Type B pancreatic cell (in vitro differentiated cells): ENCODE data around the gene METTL14. TPM values are rescaled to one million over a fixed set of nuclear protein-coding genes. Genes with fewer than 3 reads are reported as not detected.

Experiments used
- DNase-seq: peaks from one replicate; pipeline ENCODE4 v3.0.0; 2021; ENCODE audit warnings: mixed read lengths; ENCODE audit not compliant: unreplicated experiment; ENCODE audit errors: extremely low spot score
- H3K27ac Mint-ChIP-seq: 2 replicates; pipeline ENCODE4 v1.8.0; 2021; ENCODE audit warnings: mild to moderate bottlenecking, mixed read lengths
- H3K27me3 Mint-ChIP-seq: 2 replicates; pipeline ENCODE4 v1.8.0; 2021; ENCODE audit warnings: mixed read lengths
- H3K36me3 Mint-ChIP-seq: 2 replicates; pipeline ENCODE4 v1.8.0; 2021; ENCODE audit warnings: mixed read lengths
- H3K4me1 Mint-ChIP-seq: one replicate; pipeline ENCODE4 v1.8.0; 2021; ENCODE audit warnings: mixed read lengths; ENCODE audit not compliant: unreplicated experiment
- H3K4me3 Mint-ChIP-seq: 2 replicates; pipeline ENCODE4 v1.8.0; 2021; ENCODE audit warnings: mild to moderate bottlenecking, mixed read lengths
- H3K9me3 Mint-ChIP-seq: 2 replicates; pipeline ENCODE4 v1.8.0; 2021; ENCODE audit warnings: mixed read lengths
- total RNA-seq: library from RNA; stranded (reverse); gene quantifications from 2 replicates; pipeline ENCODE4 v1.2.1, GENCODE V29; 2021; ENCODE audit warnings: low replicate concordance
- TF ChIP-seq, protein P1 (sequence below): fragments of 200-600 bp; sonication (generic); conservative IDR thresholded peaks from 2 replicates; pipeline ENCODE4 v1.5.0; 2021; ENCODE audit warnings: antibody characterized with exemption, mild to moderate bottlenecking

The METTL14 gene
- total RNA-seq, 1 donor from 2014 or later = 48.2 TPM

DNA sequence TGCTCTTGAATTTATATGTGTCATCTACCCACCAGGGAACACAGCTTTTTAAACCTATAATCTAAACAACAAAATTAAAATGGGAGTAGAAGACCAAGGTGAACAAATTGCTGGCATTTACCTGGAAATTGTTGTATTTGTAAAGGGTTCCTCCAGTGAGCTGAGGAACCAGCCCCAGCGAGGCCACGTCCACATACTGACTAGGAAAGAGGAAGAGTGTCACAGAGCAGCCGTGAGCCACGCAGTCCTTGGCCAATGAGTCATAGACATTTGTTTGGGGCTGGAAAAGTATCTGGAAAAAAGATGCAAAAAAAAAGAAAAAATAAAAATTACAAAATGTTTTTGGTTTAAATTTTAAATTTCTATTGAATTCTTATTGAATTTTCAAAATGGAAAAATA is 58.7 kb downstream of the METTL14 start:
- peaks cover 11% of the 10 kb centered on the region for H3K36me3 Mint-ChIP-seq
- TF ChIP-seq, protein P1, sequence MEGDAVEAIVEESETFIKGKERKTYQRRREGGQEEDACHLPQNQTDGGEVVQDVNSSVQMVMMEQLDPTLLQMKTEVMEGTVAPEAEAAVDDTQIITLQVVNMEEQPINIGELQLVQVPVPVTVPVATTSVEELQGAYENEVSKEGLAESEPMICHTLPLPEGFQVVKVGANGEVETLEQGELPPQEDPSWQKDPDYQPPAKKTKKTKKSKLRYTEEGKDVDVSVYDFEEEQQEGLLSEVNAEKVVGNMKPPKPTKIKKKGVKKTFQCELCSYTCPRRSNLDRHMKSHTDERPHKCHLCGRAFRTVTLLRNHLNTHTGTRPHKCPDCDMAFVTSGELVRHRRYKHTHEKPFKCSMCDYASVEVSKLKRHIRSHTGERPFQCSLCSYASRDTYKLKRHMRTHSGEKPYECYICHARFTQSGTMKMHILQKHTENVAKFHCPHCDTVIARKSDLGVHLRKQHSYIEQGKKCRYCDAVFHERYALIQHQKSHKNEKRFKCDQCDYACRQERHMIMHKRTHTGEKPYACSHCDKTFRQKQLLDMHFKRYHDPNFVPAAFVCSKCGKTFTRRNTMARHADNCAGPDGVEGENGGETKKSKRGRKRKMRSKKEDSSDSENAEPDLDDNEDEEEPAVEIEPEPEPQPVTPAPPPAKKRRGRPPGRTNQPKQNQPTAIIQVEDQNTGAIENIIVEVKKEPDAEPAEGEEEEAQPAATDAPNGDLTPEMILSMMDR = no peak
- H3K4me3 Mint-ChIP-seq = no peak overlapping the region
- H3K4me1 Mint-ChIP-seq = peaks cover 16% of the 10 kb centered on the region
- H3K27ac Mint-ChIP-seq = no peak overlapping the region
- no peaks in the 10 kb centered on the region for H3K27me3 Mint-ChIP-seq
- DNase-seq = no peak
- no peaks in the 10 kb centered on the region for H3K9me3 Mint-ChIP-seq

GRCh38 chr4:118745357-118745756 is 60.2 kb downstream of the METTL14 start:
- DNase-seq = no peak
- H3K27ac Mint-ChIP-seq = no peak overlapping the region
- H3K9me3 Mint-ChIP-seq = no peaks in the 10 kb centered on the region
- H3K27me3 Mint-ChIP-seq = no peaks in the 10 kb centered on the region
- peaks cover 13% of the 10 kb centered on the region for H3K36me3 Mint-ChIP-seq
- TF ChIP-seq, protein P1 = no peak
- peaks cover 16% of the 10 kb centered on the region for H3K4me1 Mint-ChIP-seq
- no peak overlapping the region for H3K4me3 Mint-ChIP-seq

- TF ChIP-seq, protein P1 = no peak
- Mint-ChIP-seq H3K4me1 (peaks cover 15% of the 10 kb centered on the region), H3K27me3 (no peaks in the 10 kb centered on the region), H3K4me3 (no peak overlapping the region), H3K9me3 (no peaks in the 10 kb centered on the region), H3K27ac (no peak overlapping the region), H3K36me3 (peaks cover 12% of the 10 kb centered on the region)
- DNase-seq = no peak
Measured at GRCh38 chr4:118746251-118746919, 61.2 kb downstream of the METTL14 start.

- Mint-ChIP-seq H3K27me3 (no peaks in the 10 kb centered on the region), H3K4me1 (peaks cover 12% of the 10 kb centered on the region), H3K27ac (no peak overlapping the region), H3K4me3 (no peak overlapping the region), H3K36me3 (peaks cover 24% of the 10 kb centered on the region), H3K9me3 (no peaks in the 10 kb centered on the region)
- TF ChIP-seq, protein P1 = no peak
- no peak for DNase-seq
Measured at GRCh38 chr4:118749347-118749988, 64.3 kb downstream of the METTL14 start.

DNA sequence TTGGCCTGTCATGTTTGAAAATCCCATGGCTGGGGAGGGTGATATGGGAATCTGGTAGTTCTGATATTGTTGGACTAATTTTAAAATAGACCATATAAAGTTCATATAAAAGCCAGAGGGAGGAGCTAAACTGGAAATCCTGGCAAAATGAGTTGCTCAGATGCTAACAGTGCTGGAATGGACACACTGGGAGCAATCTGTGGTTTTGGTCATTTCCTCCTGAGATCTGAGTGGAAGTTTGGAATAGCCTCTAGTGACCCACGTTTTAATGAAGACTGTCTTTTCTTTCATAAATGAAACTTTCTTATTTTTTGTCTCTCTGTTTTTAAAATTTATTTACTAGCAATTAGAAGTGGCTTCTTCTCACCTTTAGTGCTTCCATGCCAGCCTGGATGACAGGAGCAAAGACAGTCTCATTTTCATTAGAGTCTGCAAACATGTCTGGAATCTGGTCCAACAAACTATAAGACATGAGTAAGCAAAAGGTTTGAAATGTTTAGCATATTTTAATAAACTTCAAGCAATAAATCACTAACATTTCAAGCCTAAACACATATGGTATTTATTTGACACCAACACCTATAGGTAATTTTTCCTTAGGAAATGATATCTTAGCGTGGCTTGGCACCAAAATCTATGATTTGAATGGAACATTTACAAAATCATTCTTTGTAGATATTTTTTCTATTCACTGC is 66.6 kb downstream of the METTL14 start:
- Mint-ChIP-seq H3K9me3 (no peaks in the 10 kb centered on the region), H3K4me1 (peaks cover 20% of the 10 kb centered on the region), H3K27me3 (no peaks in the 10 kb centered on the region), H3K36me3 (peaks cover 25% of the 10 kb centered on the region), H3K4me3 (no peak overlapping the region), H3K27ac (no peak overlapping the region)
- no peak for DNase-seq
- TF ChIP-seq, protein P1 = no peak
